ENCODE results near the gene GSTA1.
"Not testable (repeated sequence)": the region's sequence is repeated elsewhere in the genome, so short reads cannot be mapped to it uniquely, and the experiment has no call there.

Gene GSTA1

GRCh38 chr6:52753137-52753536 is 50.5 kb downstream of the GSTA1 start:
- not testable (repeated sequence) for DNase-seq

GRCh38 chr6:52752310-52752709 is 51.3 kb downstream of the GSTA1 start:
- DNase-seq: no peak

- DNase-seq: no peak
Observed at GRCh38 chr6:52749556-52750152, 54.0 kb downstream of the GSTA1 start.

GRCh38 chr6:52747301-52747700 is 56.3 kb downstream of the GSTA1 start:
- not testable (repeated sequence) for DNase-seq

GRCh38 chr6:52746213-52746612 is 57.4 kb downstream of the GSTA1 start:
- no peak for DNase-seq

- DNase-seq: no peak
Observed at GRCh38 chr6:52745764-52746201, 57.8 kb downstream of the GSTA1 start.

- no peak for DNase-seq
Observed at GRCh38 chr6:52741872-52742271, 61.7 kb downstream of the GSTA1 start.

All from activated CD4-positive, alpha-beta T cell treated with anti-CD3 and anti-CD28 coated beads for 4 hours (primary cell).